ENCODE data around the gene VWF. TPM values are rescaled to one million over a fixed set of nuclear protein-coding genes. Genes with fewer than 3 reads are reported as not detected.
"Not testable (repeated sequence)": the region's sequence is repeated elsewhere in the genome, so short reads cannot be mapped to it uniquely, and the experiment has no call there.

The VWF gene
- total RNA-seq, 1 experiment from 2014 or later, result 0.41 TPM

DNA sequence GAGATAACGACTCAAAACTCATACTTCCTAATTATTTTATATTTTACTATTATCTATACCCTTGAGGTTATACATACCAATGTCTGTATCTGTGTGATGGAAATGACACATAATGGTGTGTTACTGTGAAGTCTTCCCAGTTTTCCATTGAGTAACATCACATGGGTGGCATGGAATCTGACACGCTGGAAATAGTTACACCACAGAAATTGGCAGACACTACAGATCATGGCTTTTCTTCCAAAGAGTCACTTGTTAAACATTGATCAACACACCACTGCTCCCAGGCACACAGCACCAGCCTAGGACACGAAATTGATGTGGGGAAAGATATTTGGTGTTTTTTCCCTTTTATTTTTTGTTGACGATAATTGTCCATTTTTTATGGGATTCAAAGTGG lies 33.0 kb upstream of the VWF start:
- no peak for DNase-seq
- Mint-ChIP-seq H3K27me3 (ENCODE audit: insufficient read depth, unreplicated experiment) (no peaks in the 10 kb centered on the region), H3K4me1 (ENCODE audit: low read depth, unreplicated experiment) (peaks cover 7% of the 10 kb centered on the region), H3K9me3 (ENCODE audit: unreplicated experiment) (no peaks in the 10 kb centered on the region), H3K36me3 (ENCODE audit: insufficient read depth, unreplicated experiment) (no peaks in the 10 kb centered on the region), H3K4me3 (ENCODE audit: unreplicated experiment) (no peak overlapping the region), H3K27ac (ENCODE audit: unreplicated experiment) (no peak overlapping the region)
- Histone ChIP-seq H3K27me3 (replicated peaks; ENCODE audit: control insufficient read depth, insufficient read depth, low read length) (no peaks in the 10 kb centered on the region), H3K9me3 (no peaks in the 10 kb centered on the region), H3K4me3 (ENCODE audit: low read depth, low read length) (no peak overlapping the region), H3K4me1 (peaks cover 11% of the 10 kb centered on the region; the same call in 1 of the 2 replicates), H3K36me3 (ENCODE audit: control insufficient read depth, insufficient read depth, low read length) (no peaks in the 10 kb centered on the region)
- CTCF ChIA-PET, result no interaction called here
- no TSS peak for BruUV-seq (replicated peaks)
- intact Hi-C loops (cut with micrococcal nuclease; ENCODE audit: unreplicated experiment), result no loop called here
- POLR2A ChIA-PET, result no interaction called here
- TF ChIP-seq, protein P1, sequence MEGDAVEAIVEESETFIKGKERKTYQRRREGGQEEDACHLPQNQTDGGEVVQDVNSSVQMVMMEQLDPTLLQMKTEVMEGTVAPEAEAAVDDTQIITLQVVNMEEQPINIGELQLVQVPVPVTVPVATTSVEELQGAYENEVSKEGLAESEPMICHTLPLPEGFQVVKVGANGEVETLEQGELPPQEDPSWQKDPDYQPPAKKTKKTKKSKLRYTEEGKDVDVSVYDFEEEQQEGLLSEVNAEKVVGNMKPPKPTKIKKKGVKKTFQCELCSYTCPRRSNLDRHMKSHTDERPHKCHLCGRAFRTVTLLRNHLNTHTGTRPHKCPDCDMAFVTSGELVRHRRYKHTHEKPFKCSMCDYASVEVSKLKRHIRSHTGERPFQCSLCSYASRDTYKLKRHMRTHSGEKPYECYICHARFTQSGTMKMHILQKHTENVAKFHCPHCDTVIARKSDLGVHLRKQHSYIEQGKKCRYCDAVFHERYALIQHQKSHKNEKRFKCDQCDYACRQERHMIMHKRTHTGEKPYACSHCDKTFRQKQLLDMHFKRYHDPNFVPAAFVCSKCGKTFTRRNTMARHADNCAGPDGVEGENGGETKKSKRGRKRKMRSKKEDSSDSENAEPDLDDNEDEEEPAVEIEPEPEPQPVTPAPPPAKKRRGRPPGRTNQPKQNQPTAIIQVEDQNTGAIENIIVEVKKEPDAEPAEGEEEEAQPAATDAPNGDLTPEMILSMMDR (IDR thresholded peaks at IDR 0.05; ENCODE audit: insufficient read depth in 1 of 2, low read depth in 1 of 2, low read length in 1 of 2, severe bottlenecking in 1 of 2, unreplicated experiment in 1 of 2), result no peak

DNA sequence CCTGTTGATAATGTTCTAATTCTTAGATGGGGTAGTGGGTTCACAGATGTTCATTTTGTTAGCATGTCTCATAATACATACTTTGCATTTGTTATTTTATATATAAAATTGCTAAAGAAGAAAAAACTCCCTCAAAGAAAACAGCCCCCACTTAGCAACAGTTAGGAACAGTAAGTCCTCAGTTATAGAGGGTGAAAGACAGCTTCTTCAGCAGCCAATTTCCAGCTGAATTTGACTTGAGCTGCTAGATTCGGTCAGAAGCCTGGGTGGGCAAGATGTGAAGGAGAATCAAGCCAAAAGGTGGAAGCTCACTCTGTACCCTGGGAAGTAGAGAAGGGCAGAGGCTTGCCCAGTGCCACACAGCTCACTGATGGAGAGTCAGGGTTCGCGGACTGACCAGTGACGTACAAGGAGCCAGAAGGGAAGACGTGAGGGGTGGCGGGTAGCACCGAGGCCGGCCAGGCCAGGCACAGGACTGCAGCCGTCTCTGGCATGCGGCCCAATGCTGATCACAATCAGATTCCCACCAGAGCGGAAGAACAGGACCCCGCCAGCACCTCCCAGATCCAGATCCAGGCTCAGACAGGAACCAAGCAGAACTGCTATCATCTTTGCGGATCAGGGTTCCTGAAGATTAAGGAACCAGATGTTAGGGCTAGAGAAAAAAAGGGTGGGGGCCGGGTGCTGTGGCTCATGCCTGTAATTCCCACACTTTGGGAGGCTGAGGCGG lies 30.4 kb upstream of the VWF start:
- intact Hi-C loops (cut with micrococcal nuclease; ENCODE audit: unreplicated experiment), result no loop called here
- H3K9me3 ChIP-seq, result no peaks in the 10 kb centered on the region
- peaks cover 7% of the 10 kb centered on the region for H3K4me1 Mint-ChIP-seq (ENCODE audit: low read depth, unreplicated experiment)

DNA sequence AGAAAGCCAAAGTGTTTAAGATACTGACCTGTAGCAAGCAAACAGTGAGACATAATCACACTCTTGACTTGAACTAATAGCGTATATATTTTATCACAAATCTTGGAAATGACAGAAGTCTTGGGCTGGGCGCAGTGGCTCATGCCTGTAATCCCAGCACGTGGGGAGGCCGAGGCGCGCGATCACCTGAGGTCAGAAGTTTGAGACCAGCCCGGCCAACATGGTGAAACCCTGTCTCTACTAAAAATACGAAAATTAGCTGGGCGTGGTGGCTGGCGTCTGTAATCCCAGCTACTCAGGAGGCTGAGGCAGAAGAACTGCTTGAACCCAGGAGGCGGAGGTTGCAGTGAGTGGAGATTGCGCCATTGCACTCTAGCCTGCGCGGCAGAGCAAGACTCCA lies 24.3 kb upstream of the VWF start:
- H3K4me1 Mint-ChIP-seq (ENCODE audit: low read depth, unreplicated experiment), result peaks cover 26% of the 10 kb centered on the region
- H3K27me3 Mint-ChIP-seq (ENCODE audit: insufficient read depth, unreplicated experiment); H3K36me3 Mint-ChIP-seq (ENCODE audit: insufficient read depth, unreplicated experiment); H3K27ac Mint-ChIP-seq (ENCODE audit: unreplicated experiment); POLR2A ChIA-PET; H3K27me3 ChIP-seq (replicated peaks; ENCODE audit: control insufficient read depth, insufficient read depth, low read length); BruUV-seq (replicated peaks); H3K4me3 Mint-ChIP-seq (ENCODE audit: unreplicated experiment); H3K9me3 ChIP-seq; intact Hi-C loops (cut with micrococcal nuclease; ENCODE audit: unreplicated experiment); DNase-seq; H3K4me3 ChIP-seq (ENCODE audit: low read depth, low read length); H3K36me3 ChIP-seq (ENCODE audit: control insufficient read depth, insufficient read depth, low read length); H3K9me3 Mint-ChIP-seq (ENCODE audit: unreplicated experiment): not testable (repeated sequence)
- CTCF ChIA-PET, result interaction anchor here (0.6 kb wide), 1 partner anchor 11 kb away, joined by 3 read pairs; no protein-coding TSS in a partner anchor
- H3K4me1 ChIP-seq, result peaks cover 27% of the 10 kb centered on the region

More for the DNA sequence above, 30.4 kb upstream of the VWF start:
- Histone ChIP-seq H3K36me3 (ENCODE audit: control insufficient read depth, insufficient read depth, low read length) (no peaks in the 10 kb centered on the region), H3K27me3 (replicated peaks; ENCODE audit: control insufficient read depth, insufficient read depth, low read length) (no peaks in the 10 kb centered on the region), H3K4me1 (peaks cover 11% of the 10 kb centered on the region; the same call in 1 of the 2 replicates), H3K4me3 (ENCODE audit: low read depth, low read length) (no peak overlapping the region)
- no peak overlapping the region for H3K4me3 Mint-ChIP-seq (ENCODE audit: unreplicated experiment)
- no TSS peak for BruUV-seq (replicated peaks)
- ChIA-PET POLR2A (no interaction called here), CTCF (interaction anchor here (0.8 kb wide), 1 partner anchor 88 kb away, joined by 4 read pairs; no protein-coding TSS in a partner anchor)
- H3K27ac Mint-ChIP-seq (ENCODE audit: unreplicated experiment), result no peak overlapping the region
- no peaks in the 10 kb centered on the region for H3K9me3 Mint-ChIP-seq (ENCODE audit: unreplicated experiment)
- no peak for DNase-seq
- H3K27me3 Mint-ChIP-seq (ENCODE audit: insufficient read depth, unreplicated experiment), result no peaks in the 10 kb centered on the region
- TF ChIP-seq, protein P1 (IDR thresholded peaks at IDR 0.05; ENCODE audit: insufficient read depth in 1 of 2, low read depth in 1 of 2, low read length in 1 of 2, severe bottlenecking in 1 of 2, unreplicated experiment in 1 of 2), result no peak
- H3K36me3 Mint-ChIP-seq (ENCODE audit: insufficient read depth, unreplicated experiment), result no peaks in the 10 kb centered on the region

Data from Caco-2 (cell line).